Ascending aorta (tissue), 2 donors: Measurements from ENCODE around the gene RFT1. TPM values are rescaled to one million over a fixed set of nuclear protein-coding genes. Genes with fewer than 3 reads are reported as not detected.

Source experiments
- DNase-seq, 2 donors: peaks; one replicate each; pipeline ENCODE4 v3.0.0-alpha.2; 2019; ENCODE audit warnings: low spot score in 2 of 2
- H3K27ac ChIP-seq, 2 donors: fragments of 200-600 bp; sonication (generic); one replicate each; pipeline ENCODE4 v1.5.1; 2016 to 2017; ENCODE audit warnings: mild to moderate bottlenecking in 1 of 2
- H3K27me3 ChIP-seq: fragments of 200-600 bp; sonication (generic); one replicate; pipeline ENCODE4 v1.5.1; 2017
- H3K36me3 ChIP-seq, 2 donors: fragments of 200-600 bp; sonication (generic); one replicate each; pipeline ENCODE4 v1.5.1; 2016
- H3K4me1 ChIP-seq, 2 donors: fragments of 200-600 bp; sonication (generic); one replicate each; pipeline ENCODE4 v1.5.1; 2016 to 2017; ENCODE audit warnings: mild to moderate bottlenecking in 1 of 2
- H3K4me3 ChIP-seq, 2 donors: fragments of 200-600 bp; sonication (generic); one replicate each; pipeline ENCODE4 v1.5.1; 2016 to 2017; ENCODE audit warnings: mild to moderate bottlenecking in 1 of 2
- H3K9me3 ChIP-seq, 2 donors: fragments of 200-600 bp; sonication (generic); one replicate each; pipeline ENCODE4 v1.5.1; 2016
- CTCF ChIP-seq, 3 experiments: fragments of 200-600 bp in 2 of 3; fragments of 450-650 bp in 1 of 3; sonication (generic) in 2 of 3; IDR thresholded peaks; one replicate each; pipeline ENCODE4 v1.5.1; 2016 to 2019; ENCODE audit warnings: antibody characterized with exemption in 3 of 3, mild to moderate bottlenecking in 1 of 3, moderate library complexity in 1 of 3
- intact Hi-C: fragments of 100-400 bp; cut with DNase I; formaldehyde crosslinking; loops from one replicate; pipeline ENCODE4 v1.15.1; 2023
- total RNA-seq: library from RNA; depleted of rRNA; stranded (reverse); fragments of >200 nt; gene quantifications from one replicate; pipeline ENCODE4 v1.1.0, GENCODE V29; 2016

Gene RFT1
- total RNA-seq, 1 donor from 2014 or later, result 12.1 TPM

GRCh38 chr3:53101956-53102355 is 28.3 kb downstream of the RFT1 start:
- no peaks in the 10 kb centered on the region for H3K4me1 ChIP-seq
- H3K27ac ChIP-seq, result no peak overlapping the region
- no peaks in the 10 kb centered on the region for H3K9me3 ChIP-seq
- intact Hi-C loops, result no loop called here
- H3K27me3 ChIP-seq, result no peaks in the 10 kb centered on the region
- TF ChIP-seq CTCF (IDR thresholded peaks at IDR 0.05), result no peak
- no peak overlapping the region for H3K4me3 ChIP-seq
- peaks cover 34 to 68% of the 10 kb centered on the region in 2 donors for H3K36me3 ChIP-seq
- no peak for DNase-seq

- Histone ChIP-seq H3K4me1 (no peaks in the 10 kb centered on the region), H3K27me3 (no peaks in the 10 kb centered on the region), H3K4me3 (no peak overlapping the region), H3K27ac (no peak overlapping the region), H3K9me3 (no peaks in the 10 kb centered on the region), H3K36me3 (peaks cover 34 to 73% of the 10 kb centered on the region in 2 donors)
- TF ChIP-seq CTCF (IDR thresholded peaks at IDR 0.05), result no peak
- no peak for DNase-seq
- intact Hi-C loops, result no loop called here
Measured at GRCh38 chr3:53100818-53101466, 29.3 kb downstream of the RFT1 start.

GRCh38 chr3:53097887-53098286 is 32.3 kb downstream of the RFT1 start:
- Histone ChIP-seq H3K4me3 (no peak overlapping the region), H3K27me3 (no peaks in the 10 kb centered on the region), H3K4me1 (no peaks in the 10 kb centered on the region), H3K36me3 (peaks cover 36 to 66% of the 10 kb centered on the region in 2 donors), H3K9me3 (no peaks in the 10 kb centered on the region), H3K27ac (no peak overlapping the region)
- TF ChIP-seq CTCF (IDR thresholded peaks at IDR 0.05), result no peak
- intact Hi-C loops, result no loop called here
- DNase-seq, result no peak

GRCh38 chr3:53092942-53093341 is 37.3 kb downstream of the RFT1 start:
- TF ChIP-seq CTCF (IDR thresholded peaks at IDR 0.05), result no peak
- Histone ChIP-seq H3K4me3 (no peak overlapping the region), H3K27me3 (no peaks in the 10 kb centered on the region), H3K4me1 (no peaks in the 10 kb centered on the region), H3K27ac (no peak overlapping the region), H3K36me3 (peaks cover 53 to 58% of the 10 kb centered on the region in 2 donors), H3K9me3 (no peaks in the 10 kb centered on the region)
- intact Hi-C loops, result no loop called here
- no peak for DNase-seq

- Histone ChIP-seq H3K27ac (no peak overlapping the region), H3K36me3 (peaks cover 50 to 56% of the 10 kb centered on the region in 2 donors), H3K27me3 (no peaks in the 10 kb centered on the region), H3K4me3 (no peak overlapping the region), H3K9me3 (no peaks in the 10 kb centered on the region), H3K4me1 (no peaks in the 10 kb centered on the region)
- intact Hi-C loops, result no loop called here
- no peak for TF ChIP-seq CTCF (IDR thresholded peaks at IDR 0.05)
- no peak for DNase-seq
Measured at GRCh38 chr3:53092216-53092615, 38.0 kb downstream of the RFT1 start.

GRCh38 chr3:53091011-53091410 is 39.2 kb downstream of the RFT1 start:
- H3K27me3 ChIP-seq, result no peaks in the 10 kb centered on the region
- peaks cover 50 to 52% of the 10 kb centered on the region in 2 donors for H3K36me3 ChIP-seq
- H3K9me3 ChIP-seq, result no peaks in the 10 kb centered on the region
- no peaks in the 10 kb centered on the region for H3K4me1 ChIP-seq
- TF ChIP-seq CTCF (IDR thresholded peaks at IDR 0.05), result no peak
- H3K4me3 ChIP-seq, result no peak overlapping the region
- intact Hi-C loops, result no loop called here
- DNase-seq, result no peak
- no peak overlapping the region for H3K27ac ChIP-seq
